Stomach (tissue), 9 donors: Measurements from ENCODE around the gene KRTCAP3. TPM values are rescaled to one million over a fixed set of nuclear protein-coding genes. Genes with fewer than 3 reads are reported as not detected.

Experiments
- DNase-seq, 2 donors: peaks; one replicate each; pipeline versions ENCODE4 v3.0.0 to v3.0.0-alpha.2; 2013 to 2019
- H3K27ac ChIP-seq, 5 donors: fragments of 200-600 bp in 4 of 5; sonication (generic) in 4 of 5; one replicate each; pipeline ENCODE4 v1.5.1; 2013 to 2019; ENCODE audit warnings: mild to moderate bottlenecking in 1 of 5, moderate library complexity in 1 of 5
- H3K27me3 ChIP-seq, 3 donors: fragments of 200-600 bp; sonication (generic); one replicate each; pipeline ENCODE4 v1.5.1; 2017 to 2019; ENCODE audit warnings: mixed run types in 1 of 3
- H3K36me3 ChIP-seq, 4 donors: fragments of 200-600 bp; sonication (generic); 1 replicate in 3 of 4; 2 replicates in 1 of 4; pipeline ENCODE4 v1.5.1; 2016 to 2019
- H3K4me1 ChIP-seq, 4 donors: fragments of 200-600 bp; sonication (generic); one replicate each; pipeline ENCODE4 v1.5.1; 2016 to 2019
- H3K4me3 ChIP-seq, 4 donors: fragments of 200-600 bp; sonication (generic) in 3 of 4; one replicate each; pipeline ENCODE4 v1.5.1; 2016 to 2019; ENCODE audit warnings: mild to moderate bottlenecking in 1 of 4
- H3K9me3 ChIP-seq, 4 donors: fragments of 200-600 bp; sonication (generic); one replicate each; pipeline ENCODE4 v1.5.1; 2016 to 2019
- CTCF ChIP-seq, 7 experiments: fragments of 450-650 bp in 4 of 7; fragments of 200-600 bp in 3 of 7; sonication (generic) in 3 of 7; IDR thresholded peaks; one replicate each; pipeline ENCODE4 v1.5.1; 2016 to 2019; ENCODE audit warnings: antibody characterized with exemption in 7 of 7, control low read depth in 2 of 7, mild to moderate bottlenecking in 1 of 7
- EP300 ChIP-seq: sonication (generic); formaldehyde crosslinking; IDR thresholded peaks from one replicate; pipeline ENCODE4 v1.6.1; 2017; ENCODE audit warnings: antibody characterized with exemption
- POLR2A ChIP-seq, 4 donors: fragments of 450-650 bp; IDR thresholded peaks; one replicate each; pipeline ENCODE4 v1.6.1; 2016; ENCODE audit warnings: antibody characterized with exemption in 4 of 4, control low read depth in 2 of 4, mild to moderate bottlenecking in 1 of 4, moderate library complexity in 1 of 4
- POLR2AphosphoS5 ChIP-seq, 3 donors: sonication (generic); formaldehyde crosslinking; IDR thresholded peaks; one replicate each; pipeline ENCODE4 v1.6.1; 2016; ENCODE audit warnings: antibody characterized with exemption in 3 of 3
- WGBS, 5 donors: extraction: QIAGEN DNeasy Blood & Tissue Kit in 3 of 5; methylation state at CpG; one replicate each; pipeline versions ENCODE4 v1.1.5 to v1.1.7; 2013 to 2018; 5-methylcytosine and 5-hydroxymethylcytosine counted together
- intact Hi-C: fragments of 100-400 bp; cut with DNase I; formaldehyde crosslinking; loops from one replicate; pipeline ENCODE4 v1.15.1; 2023; ENCODE audit warnings: low total_unique reads
- polyA plus RNA-seq, 3 donors: library from polyadenylated mRNA; stranded (reverse); fragments of 200-250 nt; gene quantifications; one replicate each; pipeline ENCODE4 v1.2.3, GENCODE V29; 2013
- total RNA-seq, 5 donors: library from RNA; depleted of rRNA; stranded (reverse); fragments of >200 nt; gene quantifications; one replicate each; pipeline versions ENCODE4 v1.1.0 to v1.2.3, GENCODE V29; 2014 to 2016
- donor health status: healthy with polysubstance abuse.
- donor health status: Bipolar disorder and iron deficiency.
- donor health status: healthy.

Gene KRTCAP3
- total and polyA plus RNA-seq, 8 donors = 16.5 to 140 (median 62.2) TPM; not detected in 1

GRCh38 chr2:27400348-27401135, 41.6 kb upstream of the KRTCAP3 start:
- DNase-seq = no peak
- no peak for TF ChIP-seq POLR2AphosphoS5 (IDR thresholded peaks at IDR 0.05)
- TF ChIP-seq CTCF (IDR thresholded peaks at IDR 0.05) = no peak
- no peak for TF ChIP-seq EP300
- TF ChIP-seq POLR2A (IDR thresholded peaks at IDR 0.05) = no peak
- Histone ChIP-seq H3K4me3 (no peak overlapping the region), H3K4me1 (peaks cover 0 to 13% (median 2%) of the 10 kb centered on the region in 4 donors), H3K27ac (no peak overlapping the region), H3K27me3 (no peaks in the 10 kb centered on the region), H3K9me3 (no peaks in the 10 kb centered on the region), H3K36me3 (peaks cover 5 to 17% (median 12%) of the 10 kb centered on the region in 4 donors)
- WGBS, 5 donors = 98 to 100% (median 100%) methylated on average over 2 of the region's 2 CpGs
- intact Hi-C loops = no loop called here

- Histone ChIP-seq H3K4me3 (peak overlapping the region; percentile 92 to 100 (median 97)), H3K9me3 (no peaks in the 10 kb centered on the region)
- peak in 1 of 2 donors; percentile 75 for DNase-seq
Observed at GRCh38 chr2:27407798-27408491, 34.2 kb upstream of the KRTCAP3 start.

GRCh38 chr2:27408601-27409320, 33.4 kb upstream of the KRTCAP3 start:
- TF ChIP-seq EP300 (no peak), POLR2A (IDR thresholded peaks at IDR 0.05) (no peak), POLR2AphosphoS5 (IDR thresholded peaks at IDR 0.05) (no peak), CTCF (IDR thresholded peaks at IDR 0.05) (no peak)
- peak in 1 of 2 donors; percentile 15 for DNase-seq
- Histone ChIP-seq H3K4me1 (peaks cover 13 to 44% (median 36%) of the 10 kb centered on the region in 4 donors), H3K36me3 (peaks cover 5 to 16% (median 12%) of the 10 kb centered on the region in 4 donors), H3K9me3 (no peaks in the 10 kb centered on the region), H3K4me3 (peak overlapping the region; percentile 92 to 100 (median 97)), H3K27ac (peak overlapping the region; percentile 85 to 93 (median 90)), H3K27me3 (no peaks in the 10 kb centered on the region)
- intact Hi-C loops = no loop called here
- 0 to 2% (median 0%) methylated on average over 19 to 33 of the region's 33 CpGs for WGBS, 5 donors

More at GRCh38 chr2:27407798-27408491, 34.2 kb upstream of the KRTCAP3 start:
- WGBS, 5 donors = 46 to 51% (median 47%) methylated on average over 16 of the region's 16 CpGs
- peaks cover 13 to 48% (median 36%) of the 10 kb centered on the region in 4 donors for H3K4me1 ChIP-seq
- H3K36me3 ChIP-seq = peaks cover 5 to 16% (median 12%) of the 10 kb centered on the region in 4 donors
- H3K27ac ChIP-seq = peak overlapping the region in 2 of 5 donors; percentile 90 to 91
- no peaks in the 10 kb centered on the region for H3K27me3 ChIP-seq
- TF ChIP-seq CTCF (IDR thresholded peaks at IDR 0.05) (peak in 5 of 7 experiments; percentile 30 to 57 (median 47)), POLR2A (IDR thresholded peaks at IDR 0.05) (no peak)
- intact Hi-C loops = no loop called here
